Stimulated activated naive CD8-positive, alpha-beta T cell treated with anti-CD3 and anti-CD28 coated beads, Interleukin-15, Interleukin-2, amounts not matched to agents 100 ng/mL and 50 ng/mL, for 24 hours (primary cell): ENCODE data around the gene ARHGAP11B.
"Not testable (repeated sequence)": the region's sequence is repeated elsewhere in the genome, so short reads cannot be mapped to it uniquely, and the experiment has no call there.

Source experiments
- H3K27ac Mint-ChIP-seq: one replicate; pipeline ENCODE4 v1.8.0; 2021; ENCODE audit warnings: mild to moderate bottlenecking, mixed read lengths
- H3K27me3 Mint-ChIP-seq: one replicate; pipeline ENCODE4 v1.8.0; 2021; ENCODE audit warnings: mixed read lengths
- H3K36me3 Mint-ChIP-seq: one replicate; pipeline ENCODE4 v1.8.0; 2021; ENCODE audit warnings: low read depth, mixed read lengths
- H3K4me1 Mint-ChIP-seq: one replicate; pipeline ENCODE4 v1.8.0; 2021; ENCODE audit warnings: low read depth, mixed read lengths
- H3K4me3 Mint-ChIP-seq: one replicate; pipeline ENCODE4 v1.8.0; 2021; ENCODE audit warnings: mild to moderate bottlenecking, mixed read lengths
- H3K9me3 Mint-ChIP-seq: one replicate; pipeline ENCODE4 v1.8.0; 2021; ENCODE audit warnings: mixed read lengths

Gene ARHGAP11B

DNA sequence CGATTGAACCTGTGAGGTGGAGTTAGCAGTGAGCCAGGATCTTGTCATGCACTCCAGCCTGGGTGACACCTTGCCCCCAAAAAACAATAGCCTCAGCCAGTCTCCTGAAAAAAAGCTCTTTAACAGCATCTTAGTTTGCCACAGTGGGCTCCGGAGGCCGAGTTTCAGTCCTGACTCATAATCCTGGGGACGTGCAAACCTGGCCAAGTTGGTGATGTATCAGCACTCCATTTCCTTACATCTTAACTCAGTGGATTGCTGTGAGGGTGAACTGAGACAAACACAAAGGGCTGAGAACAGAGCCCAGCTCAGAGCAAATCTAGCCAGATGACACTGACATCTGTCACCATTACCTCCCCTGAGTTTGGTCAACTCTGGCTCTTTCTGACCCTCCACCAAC is 50.0 kb downstream of the ARHGAP11B start:
- H3K4me1 Mint-ChIP-seq, H3K9me3 Mint-ChIP-seq, H3K4me3 Mint-ChIP-seq, H3K27me3 Mint-ChIP-seq, H3K27ac Mint-ChIP-seq: not testable (repeated sequence)
- peaks cover 36% of the 10 kb centered on the region for H3K36me3 Mint-ChIP-seq

- H3K4me1 Mint-ChIP-seq, H3K9me3 Mint-ChIP-seq, H3K4me3 Mint-ChIP-seq, H3K27me3 Mint-ChIP-seq, H3K27ac Mint-ChIP-seq: not testable (repeated sequence)
- H3K36me3 Mint-ChIP-seq: peaks cover 16% of the 10 kb centered on the region
Observed at GRCh38 chr15:30680997-30681396, 55.1 kb downstream of the ARHGAP11B start.

GRCh38 chr15:30685709-30686285 is 59.9 kb downstream of the ARHGAP11B start:
- not testable (repeated sequence) for H3K4me3 Mint-ChIP-seq, H3K27ac Mint-ChIP-seq, H3K27me3 Mint-ChIP-seq

DNA sequence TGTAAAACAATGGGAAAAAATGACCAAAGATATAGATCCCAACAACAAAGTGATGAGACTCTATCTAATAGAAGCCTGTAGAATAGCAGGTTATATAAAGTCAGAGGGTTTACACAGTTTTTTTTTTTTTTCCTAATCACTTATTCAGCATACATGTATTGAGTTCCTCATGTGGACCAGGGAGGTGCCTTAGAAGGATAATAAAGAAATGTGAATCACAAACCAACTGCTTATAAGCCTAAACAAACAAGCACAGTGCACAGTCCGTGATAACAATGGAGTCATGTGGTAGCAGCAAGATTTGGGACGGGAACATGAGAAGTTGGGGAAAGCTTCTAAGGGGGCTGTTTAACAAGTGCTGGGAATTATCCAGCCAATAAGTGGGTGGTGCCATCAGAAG is 60.7 kb downstream of the ARHGAP11B start:
- not testable (repeated sequence) for H3K27me3 Mint-ChIP-seq, H3K4me1 Mint-ChIP-seq, H3K9me3 Mint-ChIP-seq, H3K27ac Mint-ChIP-seq, H3K4me3 Mint-ChIP-seq
- H3K36me3 Mint-ChIP-seq: peaks cover 10% of the 10 kb centered on the region

More at GRCh38 chr15:30685709-30686285, 59.9 kb downstream of the ARHGAP11B start:
- not testable (repeated sequence) for H3K4me1 Mint-ChIP-seq, H3K9me3 Mint-ChIP-seq
- peaks cover 10% of the 10 kb centered on the region for H3K36me3 Mint-ChIP-seq
